Astrocyte (in vitro differentiated cells and primary cell): Measurements from ENCODE around the gene TOGARAM2.

Experiments
- CTCF ChIP-seq: IDR thresholded peaks from 2 replicates; pipeline ENCODE4 v1.5.1; 2011; ENCODE audit warnings: low read depth, mild to moderate bottlenecking, inconsistent platforms, low read length, moderate library complexity; ENCODE audit not compliant: insufficient read depth
- EZH2 ChIP-seq: IDR thresholded peaks from 2 replicates; pipeline ENCODE4 v1.6.1; 2012; ENCODE audit warnings: mild to moderate bottlenecking, low read length, inconsistent platforms; ENCODE audit not compliant: insufficient read depth

DNA sequence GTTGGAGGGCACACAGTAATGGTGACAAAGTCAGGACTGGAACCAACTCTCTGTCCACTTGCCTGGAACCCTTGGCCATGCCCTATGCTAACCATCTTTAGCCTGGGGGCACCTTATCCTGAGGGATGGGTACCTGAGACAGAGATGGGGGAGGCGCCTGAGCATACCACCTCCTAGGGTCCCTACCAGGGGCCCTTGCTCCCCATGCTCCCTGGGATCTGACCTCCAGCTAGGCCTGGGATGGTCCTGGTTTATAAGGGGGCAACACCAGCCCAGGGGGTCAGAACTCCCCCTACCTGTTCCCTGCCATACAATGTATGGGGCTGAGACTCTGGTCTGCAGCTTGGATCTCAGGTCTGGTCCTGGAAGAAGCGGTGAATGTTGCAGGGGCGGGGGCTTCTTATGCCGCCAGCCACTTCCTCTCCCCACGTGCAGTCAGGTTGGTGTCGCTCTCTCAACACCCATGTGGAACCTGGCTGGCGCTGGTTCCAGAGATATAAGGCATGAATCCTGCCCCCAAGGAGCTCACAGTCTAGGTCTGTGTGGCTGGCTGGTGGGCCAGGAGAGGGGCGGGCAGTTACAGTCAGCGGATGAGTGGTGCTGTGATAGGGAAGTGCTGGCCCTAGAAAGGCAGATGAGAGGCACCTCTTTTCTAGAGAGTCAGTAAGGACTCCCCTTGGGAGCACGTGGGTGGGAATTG lies 3.8 kb upstream of the TOGARAM2 start:
- no peak for TF ChIP-seq CTCF
- no peak for TF ChIP-seq EZH2
